ENCODE measurements around the gene DLX3. TPM values are rescaled to one million over a fixed set of nuclear protein-coding genes. Genes with fewer than 3 reads are reported as not detected.

The DLX3 gene
- total RNA-seq, 1 donor from 2014 or later = not detected

DNA sequence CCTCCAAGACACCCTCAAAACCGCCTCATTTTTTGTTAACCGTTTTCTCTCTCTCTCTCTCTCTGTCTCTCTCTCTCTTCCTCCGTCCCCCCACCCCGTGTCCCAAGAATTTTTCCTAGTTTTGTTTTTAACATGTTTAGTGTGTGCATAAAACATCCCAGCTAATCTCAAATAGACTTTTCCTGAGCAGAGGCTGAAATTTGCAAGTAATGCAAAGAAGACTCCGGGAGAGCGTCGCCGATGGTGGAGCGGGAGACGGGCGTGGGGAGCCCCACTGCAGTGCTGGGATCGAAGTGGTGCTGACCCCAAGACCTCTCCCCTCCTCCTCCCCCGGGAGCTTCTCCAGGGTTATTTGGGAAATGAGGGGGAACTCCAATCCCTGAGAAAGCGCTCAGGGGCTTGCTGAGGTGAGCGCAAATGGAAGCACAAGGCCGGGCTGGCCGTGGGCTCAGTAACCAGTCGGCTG is 30.7 kb downstream of the DLX3 start:
- POLR2A ChIA-PET = no interaction called here
- peaks cover 33% of the 10 kb centered on the region for H3K4me1 Mint-ChIP-seq

DNA sequence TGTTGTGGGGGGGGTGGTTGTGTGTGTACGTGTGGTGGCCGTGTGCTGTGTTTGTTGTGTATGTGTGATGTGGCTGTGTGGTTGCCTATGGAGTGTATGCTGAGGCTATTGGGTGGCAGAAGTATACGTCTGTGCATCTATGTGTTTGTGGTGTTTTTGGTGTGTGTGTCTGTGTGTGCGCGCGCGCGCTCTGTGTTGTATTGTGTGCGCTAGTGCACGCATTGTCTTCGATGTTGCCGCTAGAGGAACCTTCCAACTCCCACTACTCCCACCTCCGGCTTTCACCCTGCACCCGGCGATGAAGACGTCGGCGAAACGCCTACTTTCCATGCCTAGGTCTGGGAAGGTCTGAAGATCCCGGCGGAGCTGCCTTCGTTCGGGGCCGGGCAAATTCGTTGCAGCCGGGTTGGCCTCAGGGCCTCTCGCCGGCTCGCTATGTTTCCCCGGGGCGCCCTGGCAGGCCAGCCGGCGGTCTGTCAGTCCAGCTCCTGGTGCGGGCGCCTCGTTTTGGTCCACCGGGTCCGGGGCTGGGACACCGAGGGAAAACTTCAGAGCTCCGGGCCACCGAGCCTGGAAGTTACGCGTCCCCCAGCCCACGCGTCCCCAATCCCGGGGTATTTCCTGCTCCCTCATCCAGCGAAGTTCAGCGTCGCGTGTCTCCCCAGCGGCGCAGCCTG is 31.3 kb downstream of the DLX3 start:
- CTCF ChIA-PET = interaction anchor here (0.8 to 1.5 kb wide), 2 partner anchors 11 to 84 kb away, joined by 3 to 5 read pairs; no protein-coding TSS in a partner anchor
- TF ChIP-seq, protein P1, sequence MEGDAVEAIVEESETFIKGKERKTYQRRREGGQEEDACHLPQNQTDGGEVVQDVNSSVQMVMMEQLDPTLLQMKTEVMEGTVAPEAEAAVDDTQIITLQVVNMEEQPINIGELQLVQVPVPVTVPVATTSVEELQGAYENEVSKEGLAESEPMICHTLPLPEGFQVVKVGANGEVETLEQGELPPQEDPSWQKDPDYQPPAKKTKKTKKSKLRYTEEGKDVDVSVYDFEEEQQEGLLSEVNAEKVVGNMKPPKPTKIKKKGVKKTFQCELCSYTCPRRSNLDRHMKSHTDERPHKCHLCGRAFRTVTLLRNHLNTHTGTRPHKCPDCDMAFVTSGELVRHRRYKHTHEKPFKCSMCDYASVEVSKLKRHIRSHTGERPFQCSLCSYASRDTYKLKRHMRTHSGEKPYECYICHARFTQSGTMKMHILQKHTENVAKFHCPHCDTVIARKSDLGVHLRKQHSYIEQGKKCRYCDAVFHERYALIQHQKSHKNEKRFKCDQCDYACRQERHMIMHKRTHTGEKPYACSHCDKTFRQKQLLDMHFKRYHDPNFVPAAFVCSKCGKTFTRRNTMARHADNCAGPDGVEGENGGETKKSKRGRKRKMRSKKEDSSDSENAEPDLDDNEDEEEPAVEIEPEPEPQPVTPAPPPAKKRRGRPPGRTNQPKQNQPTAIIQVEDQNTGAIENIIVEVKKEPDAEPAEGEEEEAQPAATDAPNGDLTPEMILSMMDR (IDR thresholded peaks at IDR 0.05) = no peak
- no peak overlapping the region for H3K27ac Mint-ChIP-seq
- DNase-seq = no peak
- H3K9me3 Mint-ChIP-seq = no peaks in the 10 kb centered on the region
- H3K36me3 Mint-ChIP-seq (ENCODE audit: low read depth) = no peaks in the 10 kb centered on the region
- peaks cover 30% of the 10 kb centered on the region for H3K4me1 Mint-ChIP-seq
- no peak overlapping the region for H3K4me3 Mint-ChIP-seq
- H3K27me3 Mint-ChIP-seq = peaks cover 66% of the 10 kb centered on the region
- intact Hi-C loops (cut with micrococcal nuclease) = no loop called here
- POLR2A ChIA-PET = no interaction called here
- ATAC-seq (ENCODE audit: low read depth) = no peak

More for the DNA sequence above, 30.7 kb downstream of the DLX3 start:
- no peak overlapping the region for H3K27ac Mint-ChIP-seq
- CTCF ChIA-PET = interaction anchor here (1.5 kb wide), 1 partner anchor 12 kb away, joined by 5 read pairs; no protein-coding TSS in a partner anchor
- intact Hi-C loops (cut with micrococcal nuclease) = no loop called here
- no peak for DNase-seq
- no peaks in the 10 kb centered on the region for H3K36me3 Mint-ChIP-seq (ENCODE audit: low read depth)
- no peak for ATAC-seq (ENCODE audit: low read depth)
- H3K27me3 Mint-ChIP-seq = peaks cover 67% of the 10 kb centered on the region
- H3K9me3 Mint-ChIP-seq = no peaks in the 10 kb centered on the region
- TF ChIP-seq, protein P1 (IDR thresholded peaks at IDR 0.05) = no peak
- H3K4me3 Mint-ChIP-seq = no peak overlapping the region

DNA sequence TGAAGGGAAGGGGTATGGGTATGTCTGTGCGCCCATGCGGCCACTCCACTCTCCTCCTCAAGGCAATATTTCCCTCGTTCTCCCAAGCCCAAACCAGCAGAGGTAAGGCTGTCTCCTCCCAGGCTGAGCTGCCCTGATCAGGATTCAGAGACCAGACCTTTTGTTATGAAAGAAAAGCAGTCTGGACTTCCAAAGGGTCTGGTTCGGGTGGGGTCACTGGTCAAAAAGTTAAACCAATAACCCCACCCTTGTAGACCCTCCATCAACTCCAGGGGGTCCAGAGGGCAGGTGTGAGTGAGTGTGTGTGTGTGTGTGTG is 31.8 kb downstream of the DLX3 start:
- ChIA-PET CTCF (interaction anchor here (0.8 kb wide), 1 partner anchor 83 kb away, joined by 3 read pairs; no protein-coding TSS in a partner anchor), POLR2A (no interaction called here)
- DNase-seq (no peak), ATAC-seq (ENCODE audit: low read depth) (no peak)
- TF ChIP-seq, protein P1 (IDR thresholded peaks at IDR 0.05) = no peak
- Mint-ChIP-seq H3K4me1 (peaks cover 28% of the 10 kb centered on the region), H3K27ac (no peak overlapping the region), H3K36me3 (ENCODE audit: low read depth) (no peaks in the 10 kb centered on the region), H3K27me3 (peaks cover 64% of the 10 kb centered on the region), H3K4me3 (no peak overlapping the region), H3K9me3 (no peaks in the 10 kb centered on the region)
- intact Hi-C loops (cut with micrococcal nuclease) = no loop called here

- Mint-ChIP-seq H3K9me3 (no peaks in the 10 kb centered on the region), H3K27me3 (peaks cover 59% of the 10 kb centered on the region), H3K27ac (no peak overlapping the region), H3K36me3 (ENCODE audit: low read depth) (no peaks in the 10 kb centered on the region), H3K4me1 (peaks cover 25% of the 10 kb centered on the region), H3K4me3 (no peak overlapping the region)
- intact Hi-C loops (cut with micrococcal nuclease) = no loop called here
- DNase-seq = no peak
- ChIA-PET CTCF (interaction anchor here (1.3 kb wide), 1 partner anchor 32 kb away, joined by 3 read pairs; the partner anchor contains the start of gene DLX3), POLR2A (interaction anchor here (0.6 kb wide), 1 partner anchor 285 kb away, joined by 4 read pairs; no protein-coding TSS in a partner anchor)
- TF ChIP-seq, protein P1 (IDR thresholded peaks at IDR 0.05) = no peak
- ATAC-seq (ENCODE audit: low read depth) = no peak
Measured at GRCh38 chr17:49962599-49963308, 32.3 kb downstream of the DLX3 start.
